GM10847 (cell line): ENCODE results near the gene GPSM1.

Experiments
- POLR2A ChIP-seq: IDR thresholded peaks from 2 replicates; pipeline ENCODE4 v1.6.1; 2011; ENCODE audit not compliant: insufficient read length; ENCODE audit errors: extremely low read depth

The GPSM1 gene

DNA sequence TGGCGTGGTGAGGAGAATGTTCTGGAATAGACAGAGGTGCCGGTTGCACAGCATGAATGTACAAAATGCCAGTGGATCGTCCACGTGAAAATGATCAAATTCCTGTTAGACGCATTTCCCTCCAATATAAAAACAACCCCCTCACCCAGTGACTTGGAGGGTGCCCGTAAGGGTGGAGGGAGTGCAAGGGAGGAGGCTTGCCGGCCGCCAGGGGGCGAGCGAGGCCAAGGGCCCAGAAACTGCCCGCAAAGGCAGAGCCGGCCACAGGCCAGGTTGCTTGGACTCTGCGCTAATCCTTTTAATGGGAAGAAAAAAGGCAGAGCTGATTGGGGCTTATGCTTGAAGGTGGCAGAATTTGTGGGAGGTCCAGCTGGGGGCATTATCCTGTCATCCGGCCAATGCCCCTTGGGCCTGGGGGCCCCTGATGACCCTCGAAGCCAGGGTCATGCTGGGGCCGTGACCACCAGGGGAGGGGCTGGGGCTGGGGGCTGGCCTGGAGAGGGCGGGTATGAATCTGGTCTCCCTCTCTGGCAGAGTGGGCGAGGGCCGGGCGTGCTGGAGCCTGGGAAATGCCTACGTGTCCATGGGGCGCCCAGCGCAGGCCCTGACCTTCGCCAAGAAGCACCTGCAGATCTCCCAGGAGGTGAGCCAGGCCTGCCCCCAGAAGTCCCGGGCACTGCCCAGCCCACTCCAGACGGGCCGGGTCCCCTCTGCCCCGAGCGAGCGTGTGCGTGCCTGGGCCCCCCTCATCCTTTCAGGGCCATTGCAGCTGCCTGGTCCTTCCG, 12.0 kb downstream of the GPSM1 start:
- TF ChIP-seq POLR2A: no peak

- TF ChIP-seq POLR2A: no peak
Observed at GRCh38 chr9:136339958-136340310, 12.6 kb downstream of the GPSM1 start.

DNA sequence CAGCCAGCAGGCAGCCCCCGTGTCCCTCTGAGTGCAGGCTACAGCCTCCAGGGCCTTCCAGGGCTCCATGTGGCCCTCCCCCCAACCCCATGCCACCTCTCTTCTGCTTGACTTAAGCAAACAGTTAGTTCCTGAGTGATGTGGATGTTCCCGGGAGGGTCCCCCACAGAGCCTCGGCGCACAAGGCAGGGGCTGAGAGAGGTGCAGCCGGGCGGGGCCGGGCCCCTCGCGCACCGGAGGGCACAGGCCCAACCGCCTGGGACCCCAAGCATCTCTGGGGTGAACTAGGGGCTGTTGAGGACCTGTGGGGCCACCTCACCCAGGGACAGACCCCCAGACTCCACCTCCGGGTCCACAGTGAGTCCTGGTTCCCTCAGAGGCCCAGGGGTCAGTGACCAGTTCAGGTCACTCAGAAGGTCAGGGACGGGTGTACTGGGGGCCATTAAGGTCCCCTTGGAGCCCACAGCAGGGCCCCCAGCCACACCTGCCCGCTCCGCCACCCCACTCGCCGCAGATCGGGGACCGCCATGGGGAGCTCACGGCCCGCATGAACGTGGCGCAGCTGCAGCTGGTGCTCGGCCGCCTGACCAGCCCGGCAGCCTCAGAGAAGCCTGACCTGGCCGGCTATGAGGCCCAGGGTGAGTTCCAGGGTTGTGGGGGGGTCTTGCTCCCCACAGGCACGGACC, 13.2 kb downstream of the GPSM1 start:
- TF ChIP-seq POLR2A: no peak

- no peak for TF ChIP-seq POLR2A
Observed at GRCh38 chr9:136341042-136341655, 13.8 kb downstream of the GPSM1 start.

DNA sequence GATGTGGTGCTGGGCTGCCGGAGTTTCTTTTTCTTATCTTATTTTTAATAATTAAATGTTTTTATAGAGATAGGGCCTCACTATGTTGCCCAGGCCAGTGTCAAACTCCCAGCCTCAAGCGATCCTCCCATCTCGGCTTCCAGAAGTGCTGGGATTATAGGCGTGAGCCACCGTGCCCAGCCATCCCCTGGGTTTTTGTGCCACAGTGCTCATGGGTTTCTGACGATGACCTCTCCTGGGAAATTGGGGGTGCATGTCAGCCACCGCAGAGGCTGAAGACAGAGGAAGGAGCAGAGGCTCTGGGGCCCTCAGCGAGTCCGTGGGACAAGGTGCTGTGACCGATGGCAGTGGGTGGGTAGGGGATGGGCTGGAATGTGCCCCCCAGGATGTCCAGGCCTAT, 14.4 kb downstream of the GPSM1 start:
- TF ChIP-seq POLR2A: no peak

DNA sequence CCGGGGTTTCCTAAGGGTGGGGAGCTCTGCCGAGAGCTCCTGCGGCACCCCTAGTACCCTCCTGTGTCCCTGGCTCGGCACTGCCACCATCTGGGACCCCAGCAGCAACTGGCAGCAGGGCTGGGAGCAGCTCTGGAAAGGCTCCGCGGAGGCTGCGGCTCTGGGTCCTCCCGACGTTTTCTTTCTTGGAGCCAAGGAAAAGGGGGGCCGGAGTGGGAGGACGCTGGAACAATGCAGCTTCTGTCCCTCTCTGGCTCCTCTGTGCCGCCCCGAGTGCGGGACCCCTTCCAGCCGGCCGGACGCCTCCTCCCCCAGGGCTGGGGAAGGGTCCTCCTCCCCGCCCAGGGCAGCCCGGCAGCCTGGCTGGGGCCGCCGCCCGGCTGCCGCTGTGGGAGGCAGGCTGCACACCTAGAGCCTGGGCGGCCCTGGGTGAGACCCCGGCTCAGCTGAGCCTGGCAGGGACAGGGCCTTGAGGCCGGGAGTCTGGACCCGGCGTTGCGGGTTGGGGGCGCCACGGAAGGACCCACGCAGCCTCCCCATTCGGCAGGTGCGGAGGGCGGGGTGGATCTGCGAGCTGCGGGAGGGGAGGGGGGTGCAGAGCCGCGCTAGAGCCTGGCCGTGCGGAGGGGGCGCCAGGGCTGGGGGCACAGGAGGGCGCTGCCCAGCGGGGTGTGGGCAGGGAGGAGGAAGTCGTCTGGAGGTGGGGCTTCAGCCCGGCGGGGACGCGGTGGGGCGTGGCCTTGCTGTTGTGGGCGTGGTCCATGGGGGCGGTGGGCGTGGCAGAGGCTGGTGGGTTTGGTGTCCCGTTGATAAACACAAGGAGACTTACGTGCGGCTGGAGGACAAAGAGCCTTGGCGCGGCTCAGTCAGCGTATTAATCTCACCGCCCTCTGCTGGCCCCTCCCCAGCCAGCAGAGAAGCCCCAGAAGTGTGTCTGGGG, 15.1 kb downstream of the GPSM1 start:
- TF ChIP-seq POLR2A: no peak

- TF ChIP-seq POLR2A: no peak
Observed at GRCh38 chr9:136343121-136343883, 16.0 kb downstream of the GPSM1 start.

GRCh38 chr9:136343884-136344269, 16.5 kb downstream of the GPSM1 start:
- no peak for TF ChIP-seq POLR2A

DNA sequence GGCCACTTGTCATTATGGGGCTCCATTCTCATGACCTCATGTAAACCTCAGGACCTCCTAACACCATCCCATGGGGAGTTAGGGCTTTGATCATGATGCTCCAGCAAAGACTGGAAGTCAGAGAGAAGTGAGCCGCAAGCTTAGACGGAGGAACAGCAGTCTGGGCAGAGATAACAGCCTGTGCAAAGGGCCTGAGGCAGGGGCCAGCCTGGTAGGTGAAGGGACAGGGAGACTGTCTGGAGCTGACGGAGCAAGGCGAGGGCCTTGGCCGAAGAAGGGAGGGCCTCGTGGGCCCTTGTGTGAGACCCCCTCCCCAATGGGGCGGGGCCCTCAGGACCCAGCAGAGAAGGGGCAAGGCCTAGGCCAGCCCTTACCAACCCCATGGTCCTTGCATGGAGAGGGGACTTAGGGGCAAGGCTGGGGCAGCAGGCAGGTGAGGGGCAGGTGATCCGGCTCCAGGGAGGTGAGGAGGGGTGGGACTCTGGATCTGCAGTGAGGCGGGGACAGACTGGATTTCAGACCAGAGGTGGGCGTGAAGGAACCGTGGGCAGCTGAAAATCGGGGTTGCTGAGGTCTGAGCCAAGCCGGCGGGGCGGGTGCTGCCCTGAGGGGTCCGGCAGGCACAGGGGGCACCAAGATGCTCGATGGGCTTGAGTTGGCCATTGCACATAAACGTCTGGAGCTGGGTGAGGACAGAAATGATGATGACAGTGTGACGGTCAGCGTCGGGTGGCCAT, 17.4 kb downstream of the GPSM1 start:
- no peak for TF ChIP-seq POLR2A

DNA sequence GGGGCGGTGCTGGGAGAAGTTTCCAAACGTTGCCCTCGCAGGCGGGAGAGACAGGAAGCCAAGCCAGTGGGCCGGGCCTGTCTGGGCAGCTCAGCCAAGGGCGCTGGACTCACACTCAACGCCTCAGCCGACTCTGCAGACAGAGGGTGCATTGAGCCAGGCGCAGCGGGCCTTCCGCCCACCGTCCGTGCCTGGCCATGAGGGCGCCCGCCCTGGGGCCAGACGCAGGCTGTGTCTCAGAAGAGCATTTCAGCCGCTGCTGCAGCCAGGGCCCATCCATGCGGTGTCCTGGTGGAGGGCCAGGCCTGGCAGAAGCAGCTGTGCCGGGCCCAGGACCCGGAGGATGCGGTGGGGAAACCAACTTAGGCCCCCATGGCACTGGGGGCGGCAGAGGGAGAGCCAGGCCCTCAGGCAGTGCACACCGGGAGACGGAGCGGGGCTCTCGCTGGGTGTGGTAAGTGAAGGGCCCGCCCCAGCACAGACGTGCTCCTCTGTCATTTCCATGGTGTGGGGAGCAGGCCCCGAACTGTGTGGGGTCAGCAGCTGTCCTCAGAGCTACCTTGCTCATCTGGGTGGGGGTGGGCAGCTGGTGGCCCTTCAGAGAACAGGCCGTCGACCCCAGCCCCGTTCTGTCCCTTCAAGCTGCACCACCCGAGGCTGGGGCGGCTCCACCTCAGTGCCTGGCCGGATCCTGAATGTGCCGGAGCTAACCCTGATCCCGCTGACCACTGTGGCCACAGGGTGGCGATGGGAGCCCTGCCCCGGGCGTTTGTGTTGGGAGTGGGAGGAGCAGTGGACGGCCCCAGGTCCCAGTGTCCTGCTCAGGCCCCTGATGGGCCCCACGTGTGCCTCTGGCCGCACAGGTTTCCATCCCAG, 18.2 kb downstream of the GPSM1 start:
- TF ChIP-seq POLR2A: no peak

- no peak for TF ChIP-seq POLR2A
Observed at GRCh38 chr9:136346157-136346481, 18.8 kb downstream of the GPSM1 start.

- no peak for TF ChIP-seq POLR2A
Observed at GRCh38 chr9:136346927-136347465, 19.7 kb downstream of the GPSM1 start.
